HepG2 (cell line): ENCODE data around the gene CAPN11. TPM values are rescaled to one million over a fixed set of nuclear protein-coding genes. Genes with fewer than 3 reads are reported as not detected.

ENCODE experiments used
- FOXA3 ChIP-seq: IDR thresholded peaks from 2 replicates; pipeline ENCODE4 v1.6.1; 2016; ENCODE audit warnings: missing genetic modification reagents, missing compliant biosample characterization
- GATAD1 ChIP-seq: IDR thresholded peaks from 2 replicates; pipeline ENCODE4 v1.6.1; 2016; ENCODE audit warnings: missing genetic modification reagents, missing compliant biosample characterization
- GPN1 ChIP-seq: sonication (generic); formaldehyde crosslinking; IDR thresholded peaks from 2 replicates; pipeline ENCODE4 v1.5.1; 2020; ENCODE audit warnings: missing genetic modification reagents, borderline replicate concordance
- ZKSCAN8 ChIP-seq: IDR thresholded peaks from 2 replicates; pipeline ENCODE4 v1.6.1; 2016; ENCODE audit warnings: borderline replicate concordance, missing genetic modification reagents, missing compliant biosample characterization
- ZNF34 ChIP-seq: sonication (generic); formaldehyde crosslinking; IDR thresholded peaks from 2 replicates; pipeline ENCODE4 v1.4.0; 2020; ENCODE audit warnings: mild to moderate bottlenecking, missing genetic modification reagents, borderline replicate concordance
- ZNF546 ChIP-seq: sonication (generic); formaldehyde crosslinking; conservative IDR thresholded peaks from 2 replicates; pipeline ENCODE4 v1.8.1; 2023; ENCODE audit warnings: mild to moderate bottlenecking, missing genetic modification reagents
- ZNF556 ChIP-seq: sonication (generic); formaldehyde crosslinking; IDR thresholded peaks from 2 replicates; pipeline ENCODE4 v1.4.0; 2020; ENCODE audit warnings: mild to moderate bottlenecking, missing genetic modification reagents, borderline replicate concordance
- ZNF660 ChIP-seq: sonication (generic); formaldehyde crosslinking; IDR thresholded peaks from 2 replicates; pipeline ENCODE4 v1.5.1; 2020; ENCODE audit warnings: mild to moderate bottlenecking, low read depth, missing genetic modification reagents, borderline replicate concordance
- ZNF703 ChIP-seq: sonication (generic); formaldehyde crosslinking; IDR thresholded peaks from 2 replicates; pipeline ENCODE4 v1.5.1; 2020; ENCODE audit warnings: missing genetic modification reagents, mild to moderate bottlenecking, moderate library complexity, borderline replicate concordance
- ZNF761 ChIP-seq: sonication (generic); formaldehyde crosslinking; conservative IDR thresholded peaks from 2 replicates; pipeline ENCODE4 v1.4.0; 2020; ENCODE audit warnings: mild to moderate bottlenecking, missing genetic modification reagents
- polyA plus RNA-seq, 8 experiments: library from polyadenylated mRNA; depleted of rRNA in 3 of 8; stranded (reverse) in 7 of 8; unstranded in 1 of 8; fragments of >200 nt; fragmentation: Illumina TruSeq in 4 of 8; extraction: Trizol in 4 of 8; gene quantifications; 2 replicates each; pipeline versions ENCODE4 v1.2.1 to v1.2.3, GENCODE V29; 2011 to 2016; ENCODE audit warnings: low read depth in 4 of 8, missing spikeins in 1 of 8, mixed read lengths in 1 of 8; ENCODE audit not compliant: insufficient read depth in 1 of 8
- total RNA-seq, 5 experiments: library from RNA; depleted of rRNA; stranded (reverse); fragments of >200 nt; fragmentation: Illumina TruSeq; extraction: Trizol; gene quantifications; 2 replicates each; pipeline ENCODE4 v1.2.3, GENCODE V29; 2016; ENCODE audit warnings: low read depth in 1 of 5
- TF ChIP-seq, protein P1 (sequence below): sonication (generic); formaldehyde crosslinking; IDR thresholded peaks from 2 replicates; pipeline ENCODE4 v1.5.0; 2020; ENCODE audit warnings: mild to moderate bottlenecking, missing genetic modification reagents, borderline replicate concordance
- TF ChIP-seq, protein P2 (sequence below): IDR thresholded peaks from 2 replicates; pipeline ENCODE4 v1.6.1; 2016; ENCODE audit warnings: missing compliant biosample characterization, missing genetic modification reagents, borderline replicate concordance
- TF ChIP-seq, protein P3 (sequence below): sonication (generic); formaldehyde crosslinking; IDR thresholded peaks from 2 replicates; pipeline ENCODE4 v1.4.0; 2020; ENCODE audit warnings: low read depth, missing genetic modification reagents

Gene CAPN11
- total and polyA plus RNA-seq, 2 of the 13 experiments (the other 11 are each of a cell fraction or from before 2014, with no cell fraction given) = 0.07 to 0.11 TPM

DNA sequence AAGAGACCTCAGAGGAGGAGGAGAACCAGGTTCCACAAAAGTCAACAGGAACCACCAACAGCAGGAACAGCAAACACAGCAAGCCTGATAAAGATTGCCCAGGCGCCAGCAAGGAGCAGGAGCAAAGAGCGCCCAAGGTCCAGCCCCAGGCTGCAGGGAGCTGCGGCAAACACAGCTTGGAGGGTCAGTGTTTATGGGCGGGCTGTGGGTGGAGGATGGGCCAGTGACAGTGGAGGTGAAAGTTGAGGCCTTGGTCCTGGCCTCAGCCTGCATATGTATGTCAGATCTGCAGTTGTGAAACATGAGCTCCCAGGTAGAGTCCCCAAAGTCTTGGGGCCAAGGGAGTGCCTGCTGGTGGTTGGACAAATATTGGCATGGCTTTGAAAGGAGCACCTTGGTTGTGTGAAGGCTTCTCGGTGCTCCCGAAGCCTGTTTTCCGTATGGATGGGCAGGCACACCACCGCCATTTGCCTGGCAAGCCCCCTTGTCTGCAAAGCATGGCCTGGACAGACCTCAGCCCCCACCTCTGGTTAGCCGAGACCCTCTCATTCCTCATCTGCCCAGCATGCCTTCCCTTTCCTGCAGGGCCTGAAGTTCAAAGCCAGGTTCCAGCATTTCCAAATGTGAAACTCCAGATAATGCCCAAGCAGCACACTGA, 2.0 kb upstream of the CAPN11 start (continued):
- TF ChIP-seq, protein P1, sequence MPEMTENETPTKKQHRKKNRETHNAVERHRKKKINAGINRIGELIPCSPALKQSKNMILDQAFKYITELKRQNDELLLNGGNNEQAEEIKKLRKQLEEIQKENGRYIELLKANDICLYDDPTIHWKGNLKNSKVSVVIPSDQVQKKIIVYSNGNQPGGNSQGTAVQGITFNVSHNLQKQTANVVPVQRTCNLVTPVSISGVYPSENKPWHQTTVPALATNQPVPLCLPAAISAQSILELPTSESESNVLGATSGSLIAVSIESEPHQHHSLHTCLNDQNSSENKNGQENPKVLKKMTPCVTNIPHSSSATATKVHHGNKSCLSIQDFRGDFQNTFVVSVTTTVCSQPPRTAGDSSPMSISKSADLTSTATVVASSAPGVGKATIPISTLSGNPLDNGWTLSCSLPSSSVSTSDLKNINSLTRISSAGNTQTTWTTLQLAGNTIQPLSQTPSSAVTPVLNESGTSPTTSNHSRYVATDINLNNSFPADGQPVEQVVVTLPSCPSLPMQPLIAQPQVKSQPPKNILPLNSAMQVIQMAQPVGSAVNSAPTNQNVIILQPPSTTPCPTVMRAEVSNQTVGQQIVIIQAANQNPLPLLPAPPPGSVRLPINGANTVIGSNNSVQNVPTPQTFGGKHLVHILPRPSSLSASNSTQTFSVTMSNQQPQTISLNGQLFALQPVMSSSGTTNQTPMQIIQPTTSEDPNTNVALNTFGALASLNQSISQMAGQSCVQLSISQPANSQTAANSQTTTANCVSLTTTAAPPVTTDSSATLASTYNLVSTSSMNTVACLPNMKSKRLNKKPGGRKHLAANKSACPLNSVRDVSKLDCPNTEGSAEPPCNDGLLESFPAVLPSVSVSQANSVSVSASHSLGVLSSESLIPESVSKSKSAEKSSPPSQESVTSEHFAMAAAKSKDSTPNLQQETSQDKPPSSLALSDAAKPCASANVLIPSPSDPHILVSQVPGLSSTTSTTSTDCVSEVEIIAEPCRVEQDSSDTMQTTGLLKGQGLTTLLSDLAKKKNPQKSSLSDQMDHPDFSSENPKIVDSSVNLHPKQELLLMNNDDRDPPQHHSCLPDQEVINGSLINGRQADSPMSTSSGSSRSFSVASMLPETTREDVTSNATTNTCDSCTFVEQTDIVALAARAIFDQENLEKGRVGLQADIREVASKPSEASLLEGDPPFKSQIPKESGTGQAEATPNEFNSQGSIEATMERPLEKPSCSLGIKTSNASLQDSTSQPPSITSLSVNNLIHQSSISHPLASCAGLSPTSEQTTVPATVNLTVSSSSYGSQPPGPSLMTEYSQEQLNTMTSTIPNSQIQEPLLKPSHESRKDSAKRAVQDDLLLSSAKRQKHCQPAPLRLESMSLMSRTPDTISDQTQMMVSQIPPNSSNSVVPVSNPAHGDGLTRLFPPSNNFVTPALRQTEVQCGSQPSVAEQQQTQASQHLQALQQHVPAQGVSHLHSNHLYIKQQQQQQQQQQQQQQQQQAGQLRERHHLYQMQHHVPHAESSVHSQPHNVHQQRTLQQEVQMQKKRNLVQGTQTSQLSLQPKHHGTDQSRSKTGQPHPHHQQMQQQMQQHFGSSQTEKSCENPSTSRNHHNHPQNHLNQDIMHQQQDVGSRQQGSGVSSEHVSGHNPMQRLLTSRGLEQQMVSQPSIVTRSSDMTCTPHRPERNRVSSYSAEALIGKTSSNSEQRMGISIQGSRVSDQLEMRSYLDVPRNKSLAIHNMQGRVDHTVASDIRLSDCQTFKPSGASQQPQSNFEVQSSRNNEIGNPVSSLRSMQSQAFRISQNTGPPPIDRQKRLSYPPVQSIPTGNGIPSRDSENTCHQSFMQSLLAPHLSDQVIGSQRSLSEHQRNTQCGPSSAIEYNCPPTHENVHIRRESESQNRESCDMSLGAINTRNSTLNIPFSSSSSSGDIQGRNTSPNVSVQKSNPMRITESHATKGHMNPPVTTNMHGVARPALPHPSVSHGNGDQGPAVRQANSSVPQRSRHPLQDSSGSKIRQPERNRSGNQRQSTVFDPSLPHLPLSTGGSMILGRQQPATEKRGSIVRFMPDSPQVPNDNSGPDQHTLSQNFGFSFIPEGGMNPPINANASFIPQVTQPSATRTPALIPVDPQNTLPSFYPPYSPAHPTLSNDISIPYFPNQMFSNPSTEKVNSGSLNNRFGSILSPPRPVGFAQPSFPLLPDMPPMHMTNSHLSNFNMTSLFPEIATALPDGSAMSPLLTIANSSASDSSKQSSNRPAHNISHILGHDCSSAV = no peak; the same call in 1 of the 2 replicates
- TF ChIP-seq ZNF660 (CRISPR knock-in tag) = no peak
- peak; percentile 74 for TF ChIP-seq ZNF556
- no peak for TF ChIP-seq GPN1
- no peak for TF ChIP-seq ZNF703 (CRISPR knock-in tag)
- TF ChIP-seq, protein P2, sequence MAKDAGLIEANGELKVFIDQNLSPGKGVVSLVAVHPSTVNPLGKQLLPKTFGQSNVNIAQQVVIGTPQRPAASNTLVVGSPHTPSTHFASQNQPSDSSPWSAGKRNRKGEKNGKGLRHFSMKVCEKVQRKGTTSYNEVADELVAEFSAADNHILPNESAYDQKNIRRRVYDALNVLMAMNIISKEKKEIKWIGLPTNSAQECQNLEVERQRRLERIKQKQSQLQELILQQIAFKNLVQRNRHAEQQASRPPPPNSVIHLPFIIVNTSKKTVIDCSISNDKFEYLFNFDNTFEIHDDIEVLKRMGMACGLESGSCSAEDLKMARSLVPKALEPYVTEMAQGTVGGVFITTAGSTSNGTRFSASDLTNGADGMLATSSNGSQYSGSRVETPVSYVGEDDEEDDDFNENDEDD (CRISPR knock-in tag) = peak; percentile 61; the same call in 1 of the 2 replicates
- peak; percentile 93 for TF ChIP-seq FOXA3 (CRISPR knock-in tag)
- TF ChIP-seq GATAD1 = peak; percentile 64; the same call in 1 of the 2 replicates
- TF ChIP-seq ZNF761 (CRISPR knock-in tag) = peak; percentile 82; the same call in 1 of the 2 replicates
- no peak; the same call in 1 of the 2 replicates for TF ChIP-seq ZNF546 (CRISPR knock-in tag)
- TF ChIP-seq, protein P3, sequence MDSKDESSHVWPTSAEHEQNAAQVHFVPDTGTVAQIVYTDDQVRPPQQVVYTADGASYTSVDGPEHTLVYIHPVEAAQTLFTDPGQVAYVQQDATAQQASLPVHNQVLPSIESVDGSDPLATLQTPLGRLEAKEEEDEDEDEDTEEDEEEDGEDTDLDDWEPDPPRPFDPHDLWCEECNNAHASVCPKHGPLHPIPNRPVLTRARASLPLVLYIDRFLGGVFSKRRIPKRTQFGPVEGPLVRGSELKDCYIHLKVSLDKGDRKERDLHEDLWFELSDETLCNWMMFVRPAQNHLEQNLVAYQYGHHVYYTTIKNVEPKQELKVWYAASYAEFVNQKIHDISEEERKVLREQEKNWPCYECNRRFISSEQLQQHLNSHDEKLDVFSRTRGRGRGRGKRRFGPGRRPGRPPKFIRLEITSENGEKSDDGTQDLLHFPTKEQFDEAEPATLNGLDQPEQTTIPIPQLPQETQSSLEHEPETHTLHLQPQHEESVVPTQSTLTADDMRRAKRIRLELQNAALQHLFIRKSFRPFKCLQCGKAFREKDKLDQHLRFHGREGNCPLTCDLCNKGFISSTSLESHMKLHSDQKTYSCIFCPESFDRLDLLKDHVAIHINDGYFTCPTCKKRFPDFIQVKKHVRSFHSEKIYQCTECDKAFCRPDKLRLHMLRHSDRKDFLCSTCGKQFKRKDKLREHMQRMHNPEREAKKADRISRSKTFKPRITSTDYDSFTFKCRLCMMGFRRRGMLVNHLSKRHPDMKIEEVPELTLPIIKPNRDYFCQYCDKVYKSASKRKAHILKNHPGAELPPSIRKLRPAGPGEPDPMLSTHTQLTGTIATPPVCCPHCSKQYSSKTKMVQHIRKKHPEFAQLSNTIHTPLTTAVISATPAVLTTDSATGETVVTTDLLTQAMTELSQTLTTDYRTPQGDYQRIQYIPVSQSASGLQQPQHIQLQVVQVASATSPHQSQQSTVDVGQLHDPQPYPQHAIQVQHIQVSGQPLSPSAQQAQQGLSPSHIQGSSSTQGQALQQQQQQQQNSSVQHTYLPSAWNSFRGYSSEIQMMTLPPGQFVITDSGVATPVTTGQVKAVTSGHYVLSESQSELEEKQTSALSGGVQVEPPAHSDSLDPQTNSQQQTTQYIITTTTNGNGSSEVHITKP = no peak; the same call in none of the 2 replicates
- peak; percentile 77; the same call in 1 of the 2 replicates for TF ChIP-seq ZKSCAN8 (CRISPR knock-in tag)
- TF ChIP-seq ZNF34 = no peak; the same call in 1 of the 2 replicates
